Aorta (tissue), 5 donors: Measurements from ENCODE around the gene CBARP. TPM values are rescaled to one million over a fixed set of nuclear protein-coding genes. Genes with fewer than 3 reads are reported as not detected.

Experiments used
- ATAC-seq: fragments of 200-7000 bp; cut with Tn5 transposase; one replicate; pipeline ENCODE4 v1.9.1; 2022; ENCODE audit warnings: moderate library complexity; ENCODE audit not compliant: low FRiP score
- DNase-seq, 2 donors: peaks; one replicate each; pipeline ENCODE4 v3.0.0-alpha.2; 2020
- H3K27ac ChIP-seq, 2 donors: one replicate each; pipeline ENCODE4 v1.5.1; 2013; ENCODE audit warnings: low read length in 2 of 2, mild to moderate bottlenecking in 2 of 2, moderate library complexity in 2 of 2, control low read depth in 1 of 2, inconsistent platforms in 1 of 2, low read depth in 1 of 2
- H3K27me3 ChIP-seq, 2 donors: one replicate each; pipeline ENCODE4 v1.6.1; 2013; ENCODE audit warnings: control low read depth in 1 of 2, low read length in 1 of 2, mild to moderate bottlenecking in 1 of 2, moderate library complexity in 1 of 2; ENCODE audit not compliant: insufficient read depth in 2 of 2, control insufficient read depth in 1 of 2
- H3K36me3 ChIP-seq, 2 donors: one replicate each; pipeline ENCODE4 v1.6.1; 2013; ENCODE audit warnings: control low read depth in 1 of 2, low read length in 1 of 2, mild to moderate bottlenecking in 1 of 2; ENCODE audit not compliant: insufficient read depth in 2 of 2, control insufficient read depth in 1 of 2
- H3K4me1 ChIP-seq, 2 donors: one replicate each; pipeline ENCODE4 v1.6.1; 2013; ENCODE audit warnings: low read length in 2 of 2, control low read depth in 1 of 2, mild to moderate bottlenecking in 1 of 2, moderate library complexity in 1 of 2; ENCODE audit not compliant: insufficient read depth in 2 of 2, control insufficient read depth in 1 of 2
- H3K4me3 ChIP-seq, 2 donors: one replicate each; pipeline ENCODE4 v1.5.1; 2013; ENCODE audit warnings: low read length in 2 of 2, control low read depth in 1 of 2, mild to moderate bottlenecking in 1 of 2
- H3K9me3 ChIP-seq: one replicate; pipeline ENCODE4 v1.6.1; 2013; ENCODE audit warnings: mild to moderate bottlenecking, low read length; ENCODE audit not compliant: control insufficient read depth
- WGBS, 2 donors: extraction: QIAGEN DNeasy Blood & Tissue Kit; methylation state at CpG; one replicate each; pipeline ENCODE4 v1.1.7; 2013; 5-methylcytosine and 5-hydroxymethylcytosine counted together
- intact Hi-C, 2 donors: fragments of 100-400 bp; cut with DNase I; formaldehyde crosslinking; loops; one replicate each; pipeline versions ENCODE4 v1.14.2 to v1.15.0; 2022
- polyA plus RNA-seq, 2 donors: library from polyadenylated mRNA; stranded (reverse); fragments of 200-250 nt; gene quantifications; one replicate each; pipeline ENCODE4 v1.2.3, GENCODE V29; 2013
- total RNA-seq, 2 donors: library from RNA; stranded (reverse); fragmentation: NEBNext Ultra II Directional; extraction: Animal tissue kit (Norgen Biotek cat#: 25700); gene quantifications; one replicate each; pipeline ENCODE4 v1.2.1, GENCODE V29; 2021
- donor health status: healthy with polysubstance abuse.
- donor health status: Bipolar disorder and iron deficiency.
- donor health status: DM: no; HTN: no; CAD: no.
- donor health status: DM: no; HTN: no; CAD: no.
- donor health status: DM: yes; HTN: yes; CAD: no.

The CBARP gene
- total and polyA plus RNA-seq, 4 donors: 0.88 to 3.7 (median 2.0) TPM

DNA sequence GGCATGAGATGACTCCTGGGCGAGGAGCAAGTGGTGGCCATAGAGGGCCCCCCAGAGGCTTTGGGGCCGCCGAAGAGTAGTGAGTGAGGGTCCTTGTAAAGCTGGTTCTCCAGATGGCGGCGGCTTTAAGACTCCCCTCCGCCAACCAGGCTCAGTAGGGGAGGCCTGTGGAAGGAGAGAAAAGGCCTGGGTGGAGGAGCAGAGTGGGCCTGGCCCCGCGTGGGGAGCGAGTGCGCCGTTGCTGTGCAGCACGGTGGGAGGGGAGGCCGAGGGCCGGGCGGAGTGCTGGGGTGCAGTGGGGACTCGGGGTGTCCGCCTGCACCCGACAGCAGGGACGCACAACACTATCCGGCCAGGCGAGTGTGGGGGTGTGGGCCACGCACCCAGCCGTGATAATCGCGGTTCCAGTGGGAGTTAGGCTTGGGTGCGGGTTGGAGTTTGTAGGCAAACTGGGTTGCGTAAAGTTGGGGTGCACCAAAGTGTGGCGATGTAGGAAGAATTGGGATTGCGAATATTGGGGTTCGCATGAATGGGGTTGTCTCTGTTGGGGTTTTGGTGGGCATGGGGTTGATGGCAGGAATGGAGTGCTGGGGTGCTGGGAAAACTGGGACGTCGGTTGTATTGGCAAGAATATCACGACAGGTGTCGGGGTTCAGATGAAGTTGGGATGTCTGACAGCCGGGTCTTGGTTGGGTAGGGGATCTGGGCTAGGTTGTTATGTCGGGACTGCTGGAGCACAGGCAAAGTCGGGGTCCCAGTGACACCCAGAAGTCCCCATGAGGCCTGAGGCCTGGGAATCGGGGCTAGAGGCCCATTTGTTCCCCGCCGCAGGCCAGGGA lies 30.6 kb upstream of the CBARP start:
- no peak for ATAC-seq
- Histone ChIP-seq H3K9me3 (no peaks in the 10 kb centered on the region), H3K4me3 (no peak overlapping the region), H3K27ac (peak overlapping the region in 1 of 2 donors; percentile 66), H3K36me3 (peaks cover 0 to 2% of the 10 kb centered on the region in 2 donors), H3K27me3 (no peaks in the 10 kb centered on the region), H3K4me1 (no peaks in the 10 kb centered on the region)
- WGBS, 2 donors: 49 to 51% methylated on average over 40 of the region's 40 CpGs
- intact Hi-C loops: loop anchor here in 1 of 2 donors (1.0 kb wide), 1 partner anchor 19 kb away; no protein-coding TSS in a partner anchor
- no peak for DNase-seq

DNA sequence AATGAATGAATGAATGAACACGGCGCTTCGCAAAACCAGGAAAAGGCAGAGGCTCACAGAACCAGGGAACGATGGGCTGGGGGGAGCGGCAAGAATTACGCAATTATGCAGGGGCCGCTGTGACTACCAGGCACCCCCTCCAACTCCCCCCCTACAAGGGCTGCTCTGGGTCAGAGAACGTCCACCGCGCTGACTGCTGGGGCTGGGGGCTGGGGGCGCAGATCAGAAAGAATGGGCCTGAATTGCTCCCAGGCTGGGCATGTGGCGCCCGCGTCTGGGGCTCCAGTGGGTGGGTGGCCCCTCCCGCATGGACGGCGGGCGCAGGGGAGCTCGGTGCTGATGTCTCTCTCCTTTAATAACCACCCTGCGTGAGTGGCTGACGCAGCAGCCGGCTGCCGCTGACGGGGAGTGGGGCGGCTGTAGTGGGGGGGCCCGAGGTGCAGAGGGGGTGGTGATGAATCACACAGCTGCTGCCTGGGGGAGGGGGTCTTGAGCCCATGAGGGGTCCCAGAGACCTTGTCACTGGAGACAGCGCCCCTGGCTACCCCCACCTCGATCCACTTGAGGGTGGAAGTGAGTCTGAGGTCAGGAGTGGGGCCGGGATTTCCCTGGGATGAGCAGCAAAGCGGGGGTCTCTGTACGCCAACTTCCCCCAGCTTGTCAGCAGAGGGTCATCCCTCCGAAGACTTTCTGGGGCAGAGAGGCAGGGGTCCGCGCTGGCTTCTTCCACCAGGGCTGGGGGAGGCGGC lies 29.8 kb upstream of the CBARP start:
- H3K9me3 ChIP-seq: no peaks in the 10 kb centered on the region
- no peak for ATAC-seq
- intact Hi-C loops: loop anchor here (1.0 to 2.0 kb wide), 2 partner anchors 23 to 53 kb away; no protein-coding TSS in a partner anchor
- peak in 1 of 2 donors; percentile 66 for DNase-seq
- H3K4me3 ChIP-seq: no peak overlapping the region
- H3K27ac ChIP-seq: no peak overlapping the region
- no peaks in the 10 kb centered on the region for H3K4me1 ChIP-seq
- WGBS, 2 donors: 31% methylated on average over 34 to 35 of the region's 35 CpGs
- H3K27me3 ChIP-seq: no peaks in the 10 kb centered on the region
- no peaks in the 10 kb centered on the region for H3K36me3 ChIP-seq

GRCh38 chr19:1266916-1267476 lies 29.2 kb upstream of the CBARP start:
- Histone ChIP-seq H3K27ac (peak overlapping the region in 1 of 2 donors; percentile 55), H3K9me3 (no peaks in the 10 kb centered on the region), H3K4me1 (no peaks in the 10 kb centered on the region), H3K36me3 (no peaks in the 10 kb centered on the region), H3K4me3 (peak overlapping the region in 1 of 2 donors; percentile 7), H3K27me3 (no peaks in the 10 kb centered on the region)
- 1% methylated on average over 50 to 59 of the region's 59 CpGs for WGBS, 2 donors
- ATAC-seq (peak; percentile 47), DNase-seq (peak; percentile 82 to 95)
- intact Hi-C loops: loop anchor here (1.0 to 2.0 kb wide), 3 partner anchors 19 to 52 kb away; partner anchors contain the start of gene MIDN (in 1 of the 2)

DNA sequence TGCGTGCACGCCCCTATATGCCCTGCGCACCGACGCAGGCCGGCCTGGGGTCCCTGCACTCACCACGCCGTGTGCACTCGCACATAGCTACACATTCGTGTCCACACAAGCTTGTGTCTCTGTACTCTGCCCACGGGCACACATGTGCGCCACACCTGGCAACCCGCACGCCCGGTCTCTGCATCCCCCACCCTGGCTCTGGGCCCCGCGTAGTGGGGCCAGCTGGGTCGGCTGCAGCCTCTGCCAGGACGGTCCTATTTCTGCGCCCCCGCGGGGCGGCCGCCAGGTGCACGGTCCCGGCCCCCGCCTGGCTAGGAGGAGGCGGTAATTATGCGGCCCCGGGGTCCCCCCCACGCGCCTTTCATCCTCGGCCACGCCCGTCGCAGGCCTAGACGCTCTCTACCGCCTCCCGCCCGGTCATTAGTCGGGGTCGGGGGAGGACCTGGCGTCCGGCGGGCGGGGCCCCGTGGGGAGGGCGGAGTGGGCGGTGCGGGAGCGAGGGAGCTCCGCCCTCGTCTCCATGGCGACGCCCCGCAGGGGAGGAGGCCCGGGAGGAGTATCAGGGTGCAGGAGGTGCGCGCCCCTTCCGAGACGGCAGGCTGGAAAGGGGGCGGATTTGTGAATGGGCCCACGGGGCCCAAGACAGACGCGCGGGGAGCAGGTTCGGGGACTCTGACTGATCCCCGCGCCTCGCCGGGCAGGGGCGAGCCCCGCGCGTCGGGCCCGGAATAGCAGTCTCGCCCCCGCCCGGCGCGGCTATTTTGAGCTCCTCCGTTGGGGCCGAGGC lies 28.5 kb upstream of the CBARP start:
- WGBS, 2 donors: 1% methylated on average over 67 to 84 of the region's 84 CpGs
- H3K36me3 ChIP-seq: no peaks in the 10 kb centered on the region
- no peaks in the 10 kb centered on the region for H3K4me1 ChIP-seq
- H3K27ac ChIP-seq: peak overlapping the region in 1 of 2 donors; percentile 72
- H3K9me3 ChIP-seq: no peaks in the 10 kb centered on the region
- ATAC-seq (peak; percentile 72), DNase-seq (peak; percentile 92 to 96)
- intact Hi-C loops: loop anchor here in 1 of 2 donors (1.0 to 2.0 kb wide), 2 partner anchors 18 to 52 kb away; partner anchors contain the start of gene MIDN
- no peaks in the 10 kb centered on the region for H3K27me3 ChIP-seq
- peak overlapping the region in 1 of 2 donors; percentile 7 for H3K4me3 ChIP-seq

- no peaks in the 10 kb centered on the region for H3K27me3 ChIP-seq
- H3K27ac ChIP-seq: peak overlapping the region in 1 of 2 donors; percentile 78
- peak; percentile 91 to 94 for DNase-seq
- H3K36me3 ChIP-seq: no peaks in the 10 kb centered on the region
- no peaks in the 10 kb centered on the region for H3K4me1 ChIP-seq
- no peaks in the 10 kb centered on the region for H3K9me3 ChIP-seq
- intact Hi-C loops: loop anchor here in 1 of 2 donors (1.0 to 2.0 kb wide), 2 partner anchors 17 to 51 kb away; partner anchors contain the start of gene MIDN
- peak; percentile 11 for ATAC-seq
- no peak overlapping the region for H3K4me3 ChIP-seq
- 1 to 3% methylated on average over 27 to 28 of the region's 28 CpGs for WGBS, 2 donors
Observed at GRCh38 chr19:1265615-1266128, 27.9 kb upstream of the CBARP start.

GRCh38 chr19:1264801-1265614 lies 27.2 kb upstream of the CBARP start:
- Histone ChIP-seq H3K36me3 (no peaks in the 10 kb centered on the region), H3K9me3 (no peaks in the 10 kb centered on the region), H3K4me1 (peaks cover 0 to 2% of the 10 kb centered on the region in 2 donors), H3K27me3 (no peaks in the 10 kb centered on the region), H3K4me3 (no peak overlapping the region), H3K27ac (peak overlapping the region in 1 of 2 donors; percentile 78)
- ATAC-seq (no peak), DNase-seq (peak; percentile 87 to 93)
- intact Hi-C loops: no loop called here
- 63% methylated on average over 26 of the region's 26 CpGs for WGBS, 2 donors

DNA sequence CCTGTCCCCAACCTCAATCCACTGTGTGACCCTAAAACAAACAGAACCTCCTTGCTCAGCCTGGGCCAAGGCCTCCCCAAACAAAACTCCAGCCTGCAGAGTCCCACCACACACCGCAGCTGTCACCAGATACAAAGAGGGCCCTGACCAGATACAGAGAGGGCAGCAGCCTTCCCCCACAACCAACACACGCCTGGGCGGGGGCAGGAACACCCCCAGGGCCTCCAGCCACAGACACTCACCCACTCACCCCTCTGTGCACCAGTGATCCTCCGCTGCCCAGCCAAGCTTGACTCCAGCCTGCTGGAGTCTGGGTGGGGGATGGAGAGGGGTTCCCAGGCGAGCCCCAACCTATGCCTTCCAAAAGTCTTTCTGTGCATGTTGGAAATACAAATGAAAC lies 25.4 kb upstream of the CBARP start:
- DNase-seq: peak in 1 of 2 donors; percentile 56
- WGBS, 2 donors: 87 to 91% methylated on average over 5 of the region's 5 CpGs
- intact Hi-C loops: no loop called here
- peak overlapping the region in 1 of 2 donors; percentile 11 for H3K27ac ChIP-seq
- no peaks in the 10 kb centered on the region for H3K36me3 ChIP-seq
- H3K4me1 ChIP-seq: peaks cover 0 to 2% of the 10 kb centered on the region in 2 donors
- ATAC-seq: no peak
- no peaks in the 10 kb centered on the region for H3K9me3 ChIP-seq
- no peaks in the 10 kb centered on the region for H3K27me3 ChIP-seq
- no peak overlapping the region for H3K4me3 ChIP-seq
